LNCaP clone FGC (cell line): ENCODE data around the gene SLC38A4.

ENCODE experiments used
- DNase-seq: peaks from one replicate; pipeline ENCODE4 v3.0.0-alpha.2; 2011; ENCODE audit warnings: low read depth
- H3K4me3 ChIP-seq: 2 replicates; pipeline ENCODE4 v1.5.1; 2011; ENCODE audit warnings: mild to moderate bottlenecking, low read depth, low read length, control low read depth
- TF ChIP-seq, protein P1 (sequence below): IDR thresholded peaks from 2 replicates; pipeline ENCODE4 v1.5.1; 2012; ENCODE audit warnings: mild to moderate bottlenecking; ENCODE audit not compliant: control insufficient read depth, insufficient read depth; ENCODE audit errors: extremely low read depth

Gene SLC38A4

DNA sequence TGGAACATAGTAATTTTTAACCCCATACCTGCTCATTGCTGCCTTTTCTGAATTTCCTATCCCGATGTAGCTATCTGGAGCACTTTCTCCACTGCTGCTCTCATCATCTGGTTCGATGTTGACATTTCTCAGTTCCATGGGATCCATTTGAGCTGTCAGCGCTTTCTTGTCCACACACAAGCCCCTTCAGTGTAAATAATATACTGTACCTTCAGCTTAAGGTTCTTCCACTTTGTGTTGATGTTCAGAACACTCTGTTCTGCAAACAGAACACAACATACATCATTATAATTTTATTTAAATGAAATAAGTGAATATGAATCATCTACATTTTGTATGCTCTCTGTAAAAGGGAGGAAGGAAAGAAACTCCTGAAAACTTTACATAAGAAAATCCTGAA lies 32.9 kb downstream of the SLC38A4 start:
- DNase-seq: peak; percentile 76
- H3K4me3 ChIP-seq: no peak overlapping the region
- TF ChIP-seq, protein P1, sequence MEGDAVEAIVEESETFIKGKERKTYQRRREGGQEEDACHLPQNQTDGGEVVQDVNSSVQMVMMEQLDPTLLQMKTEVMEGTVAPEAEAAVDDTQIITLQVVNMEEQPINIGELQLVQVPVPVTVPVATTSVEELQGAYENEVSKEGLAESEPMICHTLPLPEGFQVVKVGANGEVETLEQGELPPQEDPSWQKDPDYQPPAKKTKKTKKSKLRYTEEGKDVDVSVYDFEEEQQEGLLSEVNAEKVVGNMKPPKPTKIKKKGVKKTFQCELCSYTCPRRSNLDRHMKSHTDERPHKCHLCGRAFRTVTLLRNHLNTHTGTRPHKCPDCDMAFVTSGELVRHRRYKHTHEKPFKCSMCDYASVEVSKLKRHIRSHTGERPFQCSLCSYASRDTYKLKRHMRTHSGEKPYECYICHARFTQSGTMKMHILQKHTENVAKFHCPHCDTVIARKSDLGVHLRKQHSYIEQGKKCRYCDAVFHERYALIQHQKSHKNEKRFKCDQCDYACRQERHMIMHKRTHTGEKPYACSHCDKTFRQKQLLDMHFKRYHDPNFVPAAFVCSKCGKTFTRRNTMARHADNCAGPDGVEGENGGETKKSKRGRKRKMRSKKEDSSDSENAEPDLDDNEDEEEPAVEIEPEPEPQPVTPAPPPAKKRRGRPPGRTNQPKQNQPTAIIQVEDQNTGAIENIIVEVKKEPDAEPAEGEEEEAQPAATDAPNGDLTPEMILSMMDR: no peak

DNA sequence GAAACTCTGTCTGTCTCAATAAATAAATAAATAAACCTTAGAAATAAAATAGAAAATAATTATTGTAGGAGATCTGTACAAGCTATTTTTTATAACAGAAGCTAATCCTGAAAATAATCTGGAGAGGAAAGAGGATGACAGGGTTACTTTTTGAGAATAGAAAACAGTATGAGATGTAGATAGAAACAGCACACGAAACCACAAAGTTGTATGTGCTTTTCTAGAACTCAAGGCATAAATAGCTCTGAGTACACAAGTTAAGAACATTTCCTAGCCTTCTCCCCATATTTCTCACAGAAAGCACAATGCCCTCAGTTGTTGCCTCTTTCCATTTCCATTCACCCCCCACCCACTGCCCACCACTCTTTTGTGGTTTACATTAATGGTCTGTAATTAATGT lies 35.7 kb downstream of the SLC38A4 start:
- TF ChIP-seq, protein P1: no peak
- no peak overlapping the region for H3K4me3 ChIP-seq
- no peak for DNase-seq

DNA sequence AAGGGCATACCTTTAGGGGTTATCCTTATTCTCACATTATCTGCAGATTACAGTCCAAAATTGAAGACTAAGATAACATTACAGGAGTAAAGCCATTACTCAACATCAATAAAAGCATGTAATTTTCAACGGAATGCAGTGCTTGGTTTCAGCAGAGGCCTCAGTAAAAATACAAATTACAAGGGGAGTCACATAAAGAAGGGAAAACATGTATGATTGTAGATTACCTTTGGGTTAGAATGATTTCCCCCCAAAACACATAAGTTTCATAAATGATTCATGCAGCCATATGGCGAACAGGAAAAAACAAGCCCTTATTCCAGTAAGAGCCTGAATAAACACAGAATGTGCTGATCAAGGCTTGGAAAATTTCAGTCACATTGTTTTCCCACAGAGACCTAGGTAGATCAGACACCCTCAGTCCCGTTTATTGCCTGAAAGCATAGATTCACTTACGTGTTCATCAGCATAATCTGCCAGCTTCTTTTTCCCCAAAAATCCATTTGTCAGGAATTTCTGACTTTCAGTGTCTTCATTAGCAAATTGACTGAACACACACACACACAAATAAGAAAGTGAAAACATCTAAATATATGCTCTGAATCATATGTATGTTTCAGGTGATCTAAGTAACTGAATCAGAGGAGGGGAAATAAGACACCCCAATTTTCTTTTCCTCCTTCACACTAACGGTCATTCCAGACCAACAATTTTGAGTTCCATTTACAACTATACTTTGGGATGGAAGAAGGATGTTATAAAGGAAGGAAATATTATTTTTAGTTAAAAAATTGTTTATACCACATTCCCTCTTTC lies 37.5 kb downstream of the SLC38A4 start:
- no peak for DNase-seq
- H3K4me3 ChIP-seq: no peak overlapping the region
- TF ChIP-seq, protein P1: no peak

DNA sequence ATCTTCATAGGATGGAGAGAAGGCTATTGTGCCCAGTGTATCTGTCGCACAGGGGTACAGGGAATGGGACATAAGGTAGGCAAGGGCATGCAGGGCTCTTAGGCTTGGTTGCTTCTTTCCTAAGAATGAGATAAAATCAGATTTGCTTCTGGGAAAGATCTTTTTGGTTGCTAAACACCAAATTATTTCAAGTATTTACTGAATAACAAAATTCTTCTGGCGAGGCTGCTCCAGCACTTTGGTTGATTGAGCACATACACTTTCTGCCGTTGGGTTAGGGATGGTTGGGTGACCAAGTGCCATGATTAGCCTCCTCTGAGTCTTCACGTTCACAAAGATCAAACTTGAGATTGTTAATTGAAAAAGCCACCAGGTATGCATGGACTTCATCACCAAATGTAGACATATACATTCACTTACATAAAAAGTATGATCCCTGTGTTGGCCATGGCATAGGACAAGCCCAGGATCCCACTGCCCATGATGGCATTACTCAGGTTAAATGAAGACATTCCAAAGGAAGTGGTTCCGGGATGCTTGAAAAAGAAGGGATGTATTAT lies 38.2 kb downstream of the SLC38A4 start:
- H3K4me3 ChIP-seq: no peak overlapping the region
- DNase-seq: no peak
- TF ChIP-seq, protein P1: no peak

DNA sequence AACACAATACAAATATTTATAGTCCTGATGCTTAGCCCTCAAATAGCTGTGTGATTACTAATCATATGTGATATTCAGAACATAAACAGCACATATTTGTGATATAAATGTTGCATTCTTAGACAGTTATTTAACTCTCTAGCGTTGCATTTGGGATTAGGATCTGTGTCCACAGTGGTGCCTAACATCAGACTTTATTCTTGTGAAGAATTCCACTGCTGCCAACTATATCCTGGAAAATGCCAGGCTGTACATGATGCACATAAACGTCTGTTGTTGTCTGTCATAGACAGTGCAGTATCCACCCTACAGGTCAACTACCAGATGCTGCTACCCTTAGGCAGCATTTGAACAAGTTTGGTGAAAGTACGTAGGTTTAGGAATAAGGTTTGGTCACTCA lies 39.0 kb downstream of the SLC38A4 start:
- TF ChIP-seq, protein P1: no peak
- H3K4me3 ChIP-seq: no peak overlapping the region
- no peak for DNase-seq

DNA sequence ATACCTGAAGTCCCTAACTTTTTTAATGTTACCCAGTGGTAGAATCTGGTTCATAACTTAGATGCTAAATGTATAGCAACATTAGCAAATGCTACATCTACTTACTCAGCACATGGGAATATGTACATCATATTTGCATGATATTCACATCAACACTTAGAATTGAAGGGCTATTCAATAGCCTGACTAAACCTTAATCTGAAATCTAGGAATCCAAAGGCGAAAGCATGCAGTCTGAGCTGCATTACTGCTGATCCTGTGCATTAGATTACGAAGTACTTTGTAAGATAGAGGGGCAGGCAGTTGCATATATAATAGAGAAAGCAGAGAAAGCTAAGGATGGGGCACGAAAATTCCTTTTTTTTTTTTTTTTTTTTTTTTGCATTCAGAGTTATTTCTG lies 40.4 kb downstream of the SLC38A4 start:
- TF ChIP-seq, protein P1: no peak

DNA sequence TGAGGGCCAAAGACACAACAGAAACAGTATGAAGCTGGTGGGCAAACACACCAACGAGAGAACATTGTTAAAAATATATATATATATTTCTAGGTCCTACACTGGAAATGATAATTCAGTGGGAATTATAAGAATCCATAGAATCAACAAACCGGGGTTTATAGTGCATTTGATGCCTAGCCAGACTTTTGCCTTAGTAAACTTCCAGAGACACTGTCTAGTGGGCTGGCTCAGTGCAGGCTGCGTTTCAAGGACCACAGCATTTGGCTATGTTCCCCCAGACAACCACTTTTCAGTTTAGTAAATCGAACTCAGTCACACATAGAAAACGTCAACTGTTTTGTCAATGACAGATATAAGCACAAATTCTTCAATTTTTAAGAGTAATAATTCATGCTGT lies 41.9 kb downstream of the SLC38A4 start:
- TF ChIP-seq, protein P1: no peak
- no peak overlapping the region for H3K4me3 ChIP-seq
- DNase-seq: no peak

More for the DNA sequence above, 40.4 kb downstream of the SLC38A4 start:
- no peak for DNase-seq
- H3K4me3 ChIP-seq: no peak overlapping the region
